HCT116 (cell line): ENCODE data around the gene ALOX12B.
A peak's percentile ranks its signal among the peaks of the same experiment; 100 is the strongest.

Source experiments
- CEBPB ChIP-seq: IDR thresholded peaks from 2 replicates; pipeline ENCODE4 v1.6.1; 2012; ENCODE audit warnings: low read depth
- CTCF ChIP-seq, 3 experiments: fragments of 200-600 bp in 1 of 3; sonication (generic) in 1 of 3; IDR thresholded peaks in 2 of 3; conservative IDR thresholded peaks in 1 of 3; 2 replicates each; pipeline ENCODE4 v1.5.1; 2012 to 2017; ENCODE audit warnings: low read depth in 2 of 3, low read length in 2 of 3, antibody characterized with exemption in 1 of 3, borderline replicate concordance in 1 of 3, control low read depth in 1 of 3, mild to moderate bottlenecking in 1 of 3, mixed read lengths in 1 of 3, mixed run types in 1 of 3, moderate library complexity in 1 of 3; ENCODE audit not compliant: insufficient read depth in 1 of 3
- FOSL1 ChIP-seq: IDR thresholded peaks from 2 replicates; pipeline ENCODE4 v1.6.1; 2012; ENCODE audit warnings: low read depth
- POLR2AphosphoS5 ChIP-seq: IDR thresholded peaks from 2 replicates; pipeline ENCODE4 v1.6.1; 2011; ENCODE audit warnings: mild to moderate bottlenecking, low read depth, low read length, moderate library complexity

GRCh38 chr17:8118769-8119580, 31.5 kb upstream of the ALOX12B start:
- no peak for TF ChIP-seq CEBPB
- TF ChIP-seq CTCF (IDR thresholded peaks at IDR 0.05 in 2 of 3, conservative IDR thresholded peaks at IDR 0.05 in 1 of 3; ENCODE audit: borderline replicate concordance in 1 of 3, insufficient read depth in 1 of 3, low read depth in 2 of 3, low read length in 2 of 3), result peak; percentile 65 to 83 (median 79); a peak in 5 of 6 replicates
- no peak for TF ChIP-seq FOSL1
- TF ChIP-seq POLR2AphosphoS5, result no peak
